Activated CD4-positive, CD25-positive, alpha-beta regulatory T cell (primary cell): Measurements from ENCODE around the gene ADARB2.
"Not testable (repeated sequence)": the region's sequence is repeated elsewhere in the genome, so short reads cannot be mapped to it uniquely, and the experiment has no call there.

Experiments used
- DNase-seq, 4 experiments: peaks; one replicate each; lab custom pipeline; 2025; lab: John Stamatoyannopoulos, UW

Gene ADARB2

GRCh38 chr10:1253523-1254353, 483.6 kb downstream of the ADARB2 start:
- DNase-seq: no peak

- no peak for DNase-seq
Measured at GRCh38 chr10:1251769-1252168, 485.6 kb downstream of the ADARB2 start.

GRCh38 chr10:1249142-1249920, 488.0 kb downstream of the ADARB2 start:
- DNase-seq: no peak

GRCh38 chr10:1248262-1248630, 489.1 kb downstream of the ADARB2 start:
- not testable (repeated sequence) for DNase-seq

GRCh38 chr10:1247598-1248261, 489.6 kb downstream of the ADARB2 start:
- no peak for DNase-seq

- DNase-seq: no peak
Measured at GRCh38 chr10:1244493-1244892, 492.8 kb downstream of the ADARB2 start.

DNA sequence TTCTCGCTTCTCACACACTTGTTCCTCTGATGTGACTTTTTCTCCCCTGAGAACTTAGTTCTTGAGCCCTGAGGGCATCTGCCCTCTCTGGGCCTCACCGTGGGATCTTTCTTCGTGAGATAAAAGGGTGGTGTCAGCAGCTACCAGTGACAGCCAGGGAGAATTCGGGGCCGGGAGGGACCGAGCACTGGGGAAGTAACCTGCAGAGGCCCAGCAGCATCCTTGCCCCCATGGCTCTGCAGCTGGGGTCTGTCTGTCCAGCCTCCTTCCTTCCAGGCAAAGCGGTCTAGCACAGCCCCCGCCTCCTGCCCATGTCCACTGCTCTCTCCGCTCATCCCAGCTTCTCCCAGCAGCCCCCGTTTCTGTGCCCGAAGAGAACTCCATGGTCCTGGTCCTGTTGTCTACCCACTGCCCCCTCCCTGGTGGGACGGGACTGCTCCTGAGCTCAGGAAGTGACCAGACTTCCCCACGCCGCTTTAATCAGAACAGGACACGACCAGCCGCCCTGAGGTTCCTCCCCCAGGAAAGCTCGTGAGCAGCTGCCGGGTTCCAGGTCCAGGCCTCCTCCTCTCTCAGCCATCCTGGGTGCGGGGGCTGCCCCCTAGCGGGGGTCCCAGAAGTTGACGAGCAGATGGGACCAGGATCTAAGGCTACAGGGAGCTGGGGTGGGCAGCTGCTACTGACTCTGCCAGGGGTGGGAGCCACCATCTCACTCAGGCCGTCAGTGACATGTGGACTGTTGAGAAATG, 493.7 kb downstream of the ADARB2 start:
- no peak for DNase-seq

GRCh38 chr10:1242975-1243374, 494.4 kb downstream of the ADARB2 start:
- DNase-seq: no peak

GRCh38 chr10:1241973-1242935, 495.1 kb downstream of the ADARB2 start:
- DNase-seq: no peak

- no peak for DNase-seq
Measured at GRCh38 chr10:1241322-1241890, 495.9 kb downstream of the ADARB2 start.

GRCh38 chr10:1240341-1240775, 497.0 kb downstream of the ADARB2 start:
- no peak for DNase-seq

DNA sequence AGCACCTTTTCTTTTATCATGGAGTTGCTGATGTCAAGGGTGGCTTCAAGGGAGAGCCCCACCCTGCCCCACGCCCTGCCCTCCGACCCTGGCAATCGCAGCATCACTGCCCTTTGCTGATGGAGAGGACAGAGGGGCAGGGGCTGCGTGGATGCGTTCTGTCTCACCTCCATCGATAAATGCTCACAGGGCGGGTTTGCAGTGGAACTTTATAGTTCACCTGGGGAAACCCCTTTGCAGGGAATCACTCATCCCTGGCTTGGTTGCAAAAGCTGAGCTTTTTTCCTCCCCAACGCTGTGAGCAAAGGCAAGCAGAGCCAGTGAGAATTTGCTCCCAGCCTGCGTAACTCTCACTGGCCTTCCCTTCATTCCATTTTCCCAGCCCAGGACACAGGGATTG, 504.3 kb downstream of the ADARB2 start:
- DNase-seq: no peak

DNA sequence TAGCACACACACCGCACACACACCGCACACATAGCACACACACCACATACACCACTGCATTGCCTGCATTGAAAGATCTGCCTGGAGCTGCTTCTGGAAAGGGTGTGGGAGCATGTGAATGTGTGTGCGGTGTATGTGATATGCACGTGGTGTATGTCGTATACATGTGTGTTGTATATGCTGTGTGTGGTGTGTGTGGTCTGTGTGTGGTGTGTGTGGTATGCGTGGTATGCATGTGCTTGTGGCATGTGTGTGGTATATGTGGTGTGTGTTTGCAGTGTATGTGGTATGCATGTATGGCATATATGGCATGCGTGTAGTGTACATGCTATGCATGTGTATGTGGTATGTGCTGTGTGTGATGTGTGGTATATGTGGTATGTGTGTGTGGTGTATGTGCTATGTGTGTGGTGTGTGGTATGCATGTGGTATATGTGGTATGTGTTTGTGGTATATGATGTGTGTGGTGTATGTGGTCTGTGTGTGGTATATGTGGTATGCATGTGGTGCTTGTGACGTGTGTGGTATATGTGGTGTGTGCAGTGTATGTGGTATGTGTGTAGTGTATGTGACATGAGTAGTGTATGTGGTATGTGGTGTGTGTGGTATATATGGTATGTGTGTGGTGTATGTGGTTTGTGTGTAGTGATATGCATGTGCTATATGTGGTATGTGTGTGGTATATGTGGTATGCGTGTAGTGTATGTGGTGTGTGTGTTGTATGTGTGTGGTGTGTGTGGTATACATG, 505.0 kb downstream of the ADARB2 start:
- DNase-seq: no peak

GRCh38 chr10:1230592-1231275, 506.6 kb downstream of the ADARB2 start:
- DNase-seq: no peak

DNA sequence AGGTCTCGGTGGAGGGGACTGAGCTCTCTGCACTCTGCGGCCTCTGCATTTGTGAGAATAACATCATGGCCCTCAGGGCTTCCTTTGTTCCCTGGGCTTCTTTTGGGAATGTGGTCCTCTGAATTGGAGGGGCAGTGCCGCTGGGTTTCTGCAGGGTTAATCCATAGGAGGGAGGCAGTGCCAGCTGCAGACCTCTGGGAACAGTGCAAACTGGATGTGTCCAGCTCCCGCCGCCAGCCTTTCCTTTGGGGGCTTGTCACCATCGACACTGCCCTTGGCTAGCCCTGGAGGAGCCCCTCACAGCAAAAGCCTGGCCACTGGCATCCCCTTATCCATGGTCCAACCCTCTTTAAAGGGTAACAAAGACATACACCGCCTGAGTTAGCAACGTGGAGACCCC, 507.2 kb downstream of the ADARB2 start:
- DNase-seq: no peak

- DNase-seq: no peak
Measured at GRCh38 chr10:1229574-1229973, 507.8 kb downstream of the ADARB2 start.

- DNase-seq: no peak
Measured at GRCh38 chr10:1229116-1229515, 508.2 kb downstream of the ADARB2 start.

- DNase-seq: no peak
Measured at GRCh38 chr10:1228467-1228975, 508.8 kb downstream of the ADARB2 start.
